ENCODE results near the gene SPAG5. TPM values are rescaled to one million over a fixed set of nuclear protein-coding genes. Genes with fewer than 3 reads are reported as not detected.

The SPAG5 gene
- total RNA-seq, 1 donor from 2014 or later = 1.0 TPM

- H3K36me3 ChIP-seq = peaks cover 10% of the 10 kb centered on the region
- H3K27ac ChIP-seq (replicated peaks) = no peak overlapping the region
- no peaks in the 10 kb centered on the region for H3K9me3 ChIP-seq (replicated peaks)
- TF ChIP-seq CTCF (IDR thresholded peaks at IDR 0.05; ENCODE audit: borderline replicate concordance) = no peak
- H3K4me1 ChIP-seq = peaks cover 24% of the 10 kb centered on the region
- no peaks in the 10 kb centered on the region for H3K27me3 ChIP-seq (ENCODE audit: low read depth)
- DNase-seq = no peak
- no peak overlapping the region for H3K4me3 ChIP-seq
- intact Hi-C loops (cut with micrococcal nuclease) = no loop called here
Observed at GRCh38 chr17:28545787-28546415, 52.9 kb downstream of the SPAG5 start.

- Histone ChIP-seq H3K27me3 (ENCODE audit: low read depth) (no peaks in the 10 kb centered on the region), H3K27ac (replicated peaks) (no peak overlapping the region), H3K4me3 (no peak overlapping the region), H3K4me1 (peaks cover 17% of the 10 kb centered on the region), H3K9me3 (replicated peaks) (no peaks in the 10 kb centered on the region), H3K36me3 (peaks cover 10% of the 10 kb centered on the region)
- intact Hi-C loops (cut with micrococcal nuclease) = no loop called here
- TF ChIP-seq CTCF (IDR thresholded peaks at IDR 0.05; ENCODE audit: borderline replicate concordance) = no peak
- DNase-seq = no peak
Observed at GRCh38 chr17:28545141-28545503, 53.7 kb downstream of the SPAG5 start.

GRCh38 chr17:28544402-28545140 is 54.3 kb downstream of the SPAG5 start:
- no peak for TF ChIP-seq CTCF (IDR thresholded peaks at IDR 0.05; ENCODE audit: borderline replicate concordance)
- no peak overlapping the region for H3K27ac ChIP-seq (replicated peaks)
- no peak overlapping the region for H3K4me3 ChIP-seq
- peaks cover 10% of the 10 kb centered on the region for H3K36me3 ChIP-seq
- H3K9me3 ChIP-seq (replicated peaks) = no peaks in the 10 kb centered on the region
- DNase-seq = no peak
- peaks cover 11% of the 10 kb centered on the region for H3K4me1 ChIP-seq
- intact Hi-C loops (cut with micrococcal nuclease) = no loop called here
- no peaks in the 10 kb centered on the region for H3K27me3 ChIP-seq (ENCODE audit: low read depth)

GRCh38 chr17:28541439-28541838 is 57.4 kb downstream of the SPAG5 start:
- H3K4me1 ChIP-seq = no peaks in the 10 kb centered on the region
- no peak overlapping the region for H3K27ac ChIP-seq (replicated peaks)
- no peak overlapping the region for H3K4me3 ChIP-seq
- no peaks in the 10 kb centered on the region for H3K27me3 ChIP-seq (ENCODE audit: low read depth)
- TF ChIP-seq CTCF (IDR thresholded peaks at IDR 0.05; ENCODE audit: borderline replicate concordance) = no peak
- no peaks in the 10 kb centered on the region for H3K36me3 ChIP-seq
- H3K9me3 ChIP-seq (replicated peaks) = no peaks in the 10 kb centered on the region
- intact Hi-C loops (cut with micrococcal nuclease) = no loop called here
- no peak for DNase-seq

- H3K4me1 ChIP-seq = no peaks in the 10 kb centered on the region
- no peaks in the 10 kb centered on the region for H3K9me3 ChIP-seq (replicated peaks)
- DNase-seq = no peak
- no peak for TF ChIP-seq CTCF (IDR thresholded peaks at IDR 0.05; ENCODE audit: borderline replicate concordance)
- no peaks in the 10 kb centered on the region for H3K27me3 ChIP-seq (ENCODE audit: low read depth)
- H3K36me3 ChIP-seq = no peaks in the 10 kb centered on the region
- intact Hi-C loops (cut with micrococcal nuclease) = no loop called here
- no peak overlapping the region for H3K27ac ChIP-seq (replicated peaks)
- H3K4me3 ChIP-seq = no peak overlapping the region
Observed at GRCh38 chr17:28540231-28540630, 58.6 kb downstream of the SPAG5 start.
